Measurements from ENCODE around the gene EEIG2. TPM values are rescaled to one million over a fixed set of nuclear protein-coding genes. Genes with fewer than 3 reads are reported as not detected.

EEIG2 gene
- total RNA-seq, 1 donor from 2014 or later = 6.1 TPM

GRCh38 chr1:108568589-108568988, 8.7 kb downstream of the EEIG2 start:
- no peak for TF ChIP-seq CTCF (conservative IDR thresholded peaks at IDR 0.05; ENCODE audit: low read depth, low read length)

GRCh38 chr1:108569097-108569728, 9.3 kb downstream of the EEIG2 start:
- H3K4me3 ChIP-seq (ENCODE audit: low read depth, low read length) = no peak overlapping the region
- no peak for DNase-seq (ENCODE audit: low read depth)
- no peak for TF ChIP-seq CTCF (conservative IDR thresholded peaks at IDR 0.05; ENCODE audit: low read depth, low read length)

More at GRCh38 chr1:108568589-108568988, 8.7 kb downstream of the EEIG2 start:
- no peak overlapping the region for H3K4me3 ChIP-seq (ENCODE audit: low read depth, low read length)
- no peak for DNase-seq (ENCODE audit: low read depth)

- no peak for DNase-seq (ENCODE audit: low read depth)
- no peak overlapping the region for H3K4me3 ChIP-seq (ENCODE audit: low read depth, low read length)
- peak; percentile 60 for TF ChIP-seq CTCF (conservative IDR thresholded peaks at IDR 0.05; ENCODE audit: low read depth, low read length)
Observed at GRCh38 chr1:108570128-108570527, 10.2 kb downstream of the EEIG2 start.

- DNase-seq (ENCODE audit: low read depth) = no peak
- H3K4me3 ChIP-seq (ENCODE audit: low read depth, low read length) = no peak overlapping the region
- TF ChIP-seq CTCF (conservative IDR thresholded peaks at IDR 0.05; ENCODE audit: low read depth, low read length) = no peak
Observed at GRCh38 chr1:108570998-108571401, 11.1 kb downstream of the EEIG2 start.

- H3K4me3 ChIP-seq (ENCODE audit: low read depth, low read length) = no peak overlapping the region
- no peak for DNase-seq (ENCODE audit: low read depth)
- TF ChIP-seq CTCF (conservative IDR thresholded peaks at IDR 0.05; ENCODE audit: low read depth, low read length) = no peak
Observed at GRCh38 chr1:108572182-108572581, 12.3 kb downstream of the EEIG2 start.

- no peak for DNase-seq (ENCODE audit: low read depth)
- H3K4me3 ChIP-seq (ENCODE audit: low read depth, low read length) = no peak overlapping the region
- no peak for TF ChIP-seq CTCF (conservative IDR thresholded peaks at IDR 0.05; ENCODE audit: low read depth, low read length)
Observed at GRCh38 chr1:108573183-108573582, 13.3 kb downstream of the EEIG2 start.

GRCh38 chr1:108574008-108574407, 14.1 kb downstream of the EEIG2 start:
- H3K4me3 ChIP-seq (ENCODE audit: low read depth, low read length) = no peak overlapping the region
- no peak for TF ChIP-seq CTCF (conservative IDR thresholded peaks at IDR 0.05; ENCODE audit: low read depth, low read length)
- DNase-seq (ENCODE audit: low read depth) = no peak
